Effector memory CD8-positive, alpha-beta T cell (primary cell): ENCODE measurements around the gene HIVEP2.
"Not testable (repeated sequence)": the region's sequence is repeated elsewhere in the genome, so short reads cannot be mapped to it uniquely, and the experiment has no call there.

ENCODE experiments used
- ATAC-seq: fragments of 150-1000 bp; cut with Tn5 transposase; replicated peaks from 2 replicates; pipeline ENCODE4 v1.10.0; 2021; ENCODE audit warnings: mild to moderate bottlenecking, moderate library complexity
- DNase-seq, 3 experiments: peaks; one replicate each; pipeline ENCODE4 v3.0.0; 2021
- H3K27ac Mint-ChIP-seq, 2 donors: one replicate each; pipeline ENCODE4 v1.8.0; 2022; ENCODE audit warnings: mild to moderate bottlenecking in 2 of 2, mixed read lengths in 2 of 2, moderate library complexity in 2 of 2
- H3K27me3 Mint-ChIP-seq, 2 donors: one replicate each; pipeline ENCODE4 v1.8.0; 2022; ENCODE audit warnings: mixed read lengths in 2 of 2
- H3K36me3 Mint-ChIP-seq: one replicate; pipeline ENCODE4 v1.8.0; 2022; ENCODE audit warnings: mild to moderate bottlenecking, moderate library complexity, mixed read lengths; ENCODE audit not compliant: insufficient read depth
- H3K4me1 Mint-ChIP-seq, 2 donors: one replicate each; pipeline ENCODE4 v1.8.0; 2022; ENCODE audit warnings: low read depth in 2 of 2, mixed read lengths in 2 of 2
- H3K4me3 Mint-ChIP-seq, 2 donors: one replicate each; pipeline ENCODE4 v1.8.0; 2022; ENCODE audit warnings: mild to moderate bottlenecking in 2 of 2, mixed read lengths in 2 of 2, moderate library complexity in 2 of 2
- H3K9me3 Mint-ChIP-seq, 2 donors: one replicate each; pipeline ENCODE4 v1.8.0; 2022; ENCODE audit warnings: mixed read lengths in 2 of 2
- total RNA-seq, 9 experiments: gene quantifications; one replicate each; lab custom pipeline; 2026; lab: John Stamatoyannopoulos, UW

Gene HIVEP2
- total RNA-seq = 224 to 499 (median 289) reads per million in 9 experiments

GRCh38 chr6:142945049-142945445 is at the start of gene HIVEP2:
Gene HIVEP2 (minus strand): TSS chr6:142945176. CDS start chr6:142774738, 170,438 bp downstream.
- Mint-ChIP-seq H3K4me3 (peak within 1 kb of the TSS; percentile 92 to 98), H3K27me3 (no peaks in the 10 kb centered on the region), H3K9me3 (no peaks in the 10 kb centered on the region), H3K27ac (peak within 1 kb of the TSS; percentile 99 to 100), H3K4me1 (peaks cover 32 to 50% of the 10 kb centered on the region in 2 donors), H3K36me3 (peaks cover 55% of the 10 kb centered on the region)
- DNase-seq (peak; percentile 79 to 82 (median 80)), ATAC-seq (peak; percentile 31)

GRCh38 chr6:142993977-142994376 is 49.0 kb upstream of the HIVEP2 start:
- DNase-seq (no peak), ATAC-seq (no peak)
- H3K27me3 Mint-ChIP-seq = peaks cover 2 to 6% of the 10 kb centered on the region in 2 donors
- H3K36me3 Mint-ChIP-seq = no peaks in the 10 kb centered on the region
- no peak overlapping the region for H3K4me3 Mint-ChIP-seq
- H3K4me1 Mint-ChIP-seq = peaks cover 4 to 6% of the 10 kb centered on the region in 2 donors
- H3K9me3 Mint-ChIP-seq = peaks cover 0 to under 1% of the 10 kb centered on the region in 2 donors
- H3K27ac Mint-ChIP-seq = no peak overlapping the region

GRCh38 chr6:142987490-142987889 is 42.5 kb upstream of the HIVEP2 start:
- no peak for DNase-seq
- H3K9me3 Mint-ChIP-seq = no peaks in the 10 kb centered on the region
- no peak overlapping the region for H3K27ac Mint-ChIP-seq
- no peaks in the 10 kb centered on the region for H3K36me3 Mint-ChIP-seq
- no peak for ATAC-seq
- H3K4me3 Mint-ChIP-seq = no peak overlapping the region
- no peaks in the 10 kb centered on the region for H3K4me1 Mint-ChIP-seq
- H3K27me3 Mint-ChIP-seq = peaks cover 6 to 17% of the 10 kb centered on the region in 2 donors

GRCh38 chr6:142985281-142985680 is 40.3 kb upstream of the HIVEP2 start:
- DNase-seq (no peak), ATAC-seq (no peak)
- peaks cover 4 to 17% of the 10 kb centered on the region in 2 donors for H3K27me3 Mint-ChIP-seq
- H3K27ac Mint-ChIP-seq = no peak overlapping the region
- H3K4me3 Mint-ChIP-seq = no peak overlapping the region
- no peaks in the 10 kb centered on the region for H3K4me1 Mint-ChIP-seq
- peaks cover 5 to 7% of the 10 kb centered on the region in 2 donors for H3K9me3 Mint-ChIP-seq
- no peaks in the 10 kb centered on the region for H3K36me3 Mint-ChIP-seq

- Mint-ChIP-seq H3K4me3 (no peak overlapping the region), H3K9me3 (peaks cover 5 to 7% of the 10 kb centered on the region in 2 donors), H3K27ac (no peak overlapping the region), H3K36me3 (no peaks in the 10 kb centered on the region), H3K27me3 (peaks cover 0 to 17% of the 10 kb centered on the region in 2 donors), H3K4me1 (no peaks in the 10 kb centered on the region)
- DNase-seq (no peak), ATAC-seq (no peak)
Observed at GRCh38 chr6:142984386-142984785, 39.4 kb upstream of the HIVEP2 start.

- H3K27me3 Mint-ChIP-seq = no peaks in the 10 kb centered on the region
- ATAC-seq (no peak), DNase-seq (no peak)
- H3K36me3 Mint-ChIP-seq = no peaks in the 10 kb centered on the region
- no peak overlapping the region for H3K4me3 Mint-ChIP-seq
- H3K27ac Mint-ChIP-seq = no peak overlapping the region
- H3K9me3 Mint-ChIP-seq = no peaks in the 10 kb centered on the region
- H3K4me1 Mint-ChIP-seq = no peaks in the 10 kb centered on the region
Observed at GRCh38 chr6:142975365-142975764, 30.4 kb upstream of the HIVEP2 start.

- not testable (repeated sequence) for H3K27me3 Mint-ChIP-seq, H3K9me3 Mint-ChIP-seq, ATAC-seq, H3K36me3 Mint-ChIP-seq, H3K4me1 Mint-ChIP-seq, DNase-seq, H3K4me3 Mint-ChIP-seq, H3K27ac Mint-ChIP-seq
Observed at GRCh38 chr6:142970941-142971340, 26.0 kb upstream of the HIVEP2 start.

- H3K9me3 Mint-ChIP-seq = no peaks in the 10 kb centered on the region
Observed at GRCh38 chr6:142968601-142969000, 23.6 kb upstream of the HIVEP2 start.

GRCh38 chr6:142966294-142966693 is 21.3 kb upstream of the HIVEP2 start:
- H3K36me3 Mint-ChIP-seq = peaks cover 3% of the 10 kb centered on the region
- DNase-seq = no peak
- H3K4me1 Mint-ChIP-seq = no peaks in the 10 kb centered on the region
- no peak overlapping the region for H3K4me3 Mint-ChIP-seq
- no peaks in the 10 kb centered on the region for H3K9me3 Mint-ChIP-seq
- no peak overlapping the region for H3K27ac Mint-ChIP-seq
- H3K27me3 Mint-ChIP-seq = no peaks in the 10 kb centered on the region
- no peak for ATAC-seq

More at GRCh38 chr6:142968601-142969000, 23.6 kb upstream of the HIVEP2 start:
- no peak for DNase-seq
- peaks cover 3% of the 10 kb centered on the region for H3K36me3 Mint-ChIP-seq
- no peak for ATAC-seq
- H3K4me3 Mint-ChIP-seq = no peak overlapping the region
- H3K4me1 Mint-ChIP-seq = no peaks in the 10 kb centered on the region
- H3K27ac Mint-ChIP-seq = peak overlapping the region in 1 of 2 donors; percentile 44
- no peaks in the 10 kb centered on the region for H3K27me3 Mint-ChIP-seq

GRCh38 chr6:142965164-142965563 is 20.2 kb upstream of the HIVEP2 start:
- Mint-ChIP-seq H3K4me1 (no peaks in the 10 kb centered on the region), H3K27ac (no peak overlapping the region)

GRCh38 chr6:142960098-142960497 is 15.1 kb upstream of the HIVEP2 start:
- ATAC-seq = no peak
- Mint-ChIP-seq H3K9me3 (no peaks in the 10 kb centered on the region), H3K27me3 (no peaks in the 10 kb centered on the region), H3K4me1 (no peaks in the 10 kb centered on the region), H3K27ac (no peak overlapping the region), H3K36me3 (no peaks in the 10 kb centered on the region), H3K4me3 (no peak overlapping the region)
- DNase-seq = no peak

More at GRCh38 chr6:142965164-142965563, 20.2 kb upstream of the HIVEP2 start:
- no peak for ATAC-seq
- H3K9me3 Mint-ChIP-seq = no peaks in the 10 kb centered on the region
- peaks cover 1% of the 10 kb centered on the region for H3K36me3 Mint-ChIP-seq
- DNase-seq = no peak
- no peak overlapping the region for H3K4me3 Mint-ChIP-seq
- H3K27me3 Mint-ChIP-seq = no peaks in the 10 kb centered on the region

GRCh38 chr6:142958343-142958742 is 13.4 kb upstream of the HIVEP2 start:
- H3K4me3 Mint-ChIP-seq = no peak overlapping the region
- no peaks in the 10 kb centered on the region for H3K27me3 Mint-ChIP-seq
- no peaks in the 10 kb centered on the region for H3K36me3 Mint-ChIP-seq
- ATAC-seq = no peak
- H3K4me1 Mint-ChIP-seq = no peaks in the 10 kb centered on the region
- H3K9me3 Mint-ChIP-seq = no peaks in the 10 kb centered on the region
- DNase-seq = no peak
- no peak overlapping the region for H3K27ac Mint-ChIP-seq

GRCh38 chr6:142956726-142957125 is 11.8 kb upstream of the HIVEP2 start:
- no peaks in the 10 kb centered on the region for H3K4me1 Mint-ChIP-seq
- no peak for ATAC-seq
- H3K27me3 Mint-ChIP-seq = no peaks in the 10 kb centered on the region
- H3K27ac Mint-ChIP-seq = no peak overlapping the region
- no peak for DNase-seq
- H3K9me3 Mint-ChIP-seq = no peaks in the 10 kb centered on the region
- H3K36me3 Mint-ChIP-seq = no peaks in the 10 kb centered on the region
- H3K4me3 Mint-ChIP-seq = no peak overlapping the region

GRCh38 chr6:142954844-142955243 is 9.9 kb upstream of the HIVEP2 start:
- no peaks in the 10 kb centered on the region for H3K9me3 Mint-ChIP-seq
- no peak overlapping the region for H3K27ac Mint-ChIP-seq
- no peak overlapping the region for H3K4me3 Mint-ChIP-seq
- H3K4me1 Mint-ChIP-seq = no peaks in the 10 kb centered on the region
- no peaks in the 10 kb centered on the region for H3K36me3 Mint-ChIP-seq
- no peak for DNase-seq
- ATAC-seq = no peak
- no peaks in the 10 kb centered on the region for H3K27me3 Mint-ChIP-seq
